Osteoblast (primary cell): Measurements from ENCODE around the gene RIC1. TPM values are rescaled to one million over a fixed set of nuclear protein-coding genes. Genes with fewer than 3 reads are reported as not detected.

ENCODE experiments used
- DNase-seq: peaks from one replicate; pipeline ENCODE4 v3.0.0; 2011; ENCODE audit warnings: low spot score, mixed read lengths; ENCODE audit not compliant: insufficient read length; ENCODE audit errors: missing footprints
- H2AFZ ChIP-seq: 2 replicates; pipeline ENCODE4 v1.6.0; 2011; ENCODE audit warnings: mild to moderate bottlenecking, low read length
- H3K27ac ChIP-seq: 2 replicates; pipeline ENCODE4 v1.5.1; 2011; ENCODE audit warnings: mild to moderate bottlenecking, low read depth, low read length, moderate library complexity
- H3K27me3 ChIP-seq: 2 replicates; pipeline ENCODE4 v1.6.0; 2012; ENCODE audit warnings: mild to moderate bottlenecking, control low read depth, inconsistent platforms, low read length, moderate library complexity; ENCODE audit not compliant: insufficient read depth
- H3K36me3 ChIP-seq: 2 replicates; pipeline ENCODE4 v1.5.1; 2011; ENCODE audit warnings: mild to moderate bottlenecking, low read length, control low read depth, moderate library complexity; ENCODE audit not compliant: insufficient read depth
- H3K4me1 ChIP-seq: 2 replicates; pipeline ENCODE4 v1.5.1; 2011; ENCODE audit warnings: mild to moderate bottlenecking, low read length, control low read depth, moderate library complexity; ENCODE audit not compliant: insufficient read depth
- H3K4me2 ChIP-seq: 2 replicates; pipeline ENCODE4 v1.6.0; 2011; ENCODE audit warnings: mild to moderate bottlenecking, low read length; ENCODE audit not compliant: insufficient read depth
- H3K4me3 ChIP-seq: fragments of 200-600 bp; sonication (generic); 3 replicates; pipeline ENCODE4 v1.5.1; 2012; ENCODE audit warnings: mild to moderate bottlenecking, low read length, inconsistent platforms; ENCODE audit not compliant: insufficient read depth
- H3K79me2 ChIP-seq: 2 replicates; pipeline ENCODE4 v1.6.0; 2012; ENCODE audit warnings: mild to moderate bottlenecking, low read length, control low read depth, inconsistent platforms; ENCODE audit not compliant: insufficient read depth
- H3K9me3 ChIP-seq: 2 replicates; pipeline ENCODE4 v1.5.1; 2011; ENCODE audit warnings: low read depth, low read length, control low read depth
- H4K20me1 ChIP-seq: 2 replicates; pipeline ENCODE4 v1.6.0; 2012; ENCODE audit warnings: mild to moderate bottlenecking, low read length, control low read depth; ENCODE audit not compliant: insufficient read depth
- CTCF ChIP-seq: IDR thresholded peaks from 2 replicates; pipeline ENCODE4 v1.5.1; 2011; ENCODE audit warnings: mild to moderate bottlenecking, low read depth, low read length, moderate library complexity; ENCODE audit errors: extremely low read depth
- total RNA-seq: library from RNA; depleted of rRNA; stranded (reverse); fragments of >200 nt; gene quantifications from 2 replicates; pipeline ENCODE4 v1.2.3, GENCODE V29; 2012

The RIC1 gene
- total RNA-seq, 1 donor = 51.4 TPM

GRCh38 chr9:5805478-5805877 lies 176.6 kb downstream of the RIC1 start:
- no peak overlapping the region for H3K27ac ChIP-seq
- H3K9me3 ChIP-seq = no peaks in the 10 kb centered on the region
- H4K20me1 ChIP-seq = no peaks in the 10 kb centered on the region
- no peak for TF ChIP-seq CTCF
- no peak for DNase-seq
- no peaks in the 10 kb centered on the region for H3K27me3 ChIP-seq
- no peak overlapping the region for H3K4me3 ChIP-seq
- H2AFZ ChIP-seq = no peak overlapping the region
- no peaks in the 10 kb centered on the region for H3K79me2 ChIP-seq
- H3K4me1 ChIP-seq = peaks cover 4% of the 10 kb centered on the region
- H3K36me3 ChIP-seq = no peaks in the 10 kb centered on the region
- no peak overlapping the region for H3K4me2 ChIP-seq

DNA sequence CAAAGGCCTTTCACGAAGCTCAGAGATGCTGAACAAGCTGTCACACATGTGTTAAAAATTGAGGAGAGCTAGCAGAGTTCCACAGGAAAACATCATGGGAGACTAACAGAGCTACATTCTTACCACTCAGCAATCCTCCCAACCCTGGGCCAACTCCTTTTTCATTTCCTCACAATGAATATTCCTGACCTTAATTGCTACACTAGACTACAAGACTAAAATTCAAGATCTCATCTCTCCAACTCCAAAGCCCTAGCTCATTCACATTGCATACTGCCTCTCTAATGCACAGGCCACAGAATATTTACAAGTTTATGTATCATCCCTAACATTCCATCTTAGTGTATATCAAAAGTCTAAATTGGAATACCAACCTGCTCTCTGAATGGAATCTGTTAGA lies 182.8 kb downstream of the RIC1 start:
- H3K27ac ChIP-seq = no peak overlapping the region
- no peaks in the 10 kb centered on the region for H4K20me1 ChIP-seq
- no peaks in the 10 kb centered on the region for H3K36me3 ChIP-seq
- no peak overlapping the region for H3K4me3 ChIP-seq
- H2AFZ ChIP-seq = no peak overlapping the region
- H3K79me2 ChIP-seq = no peaks in the 10 kb centered on the region
- H3K9me3 ChIP-seq = no peaks in the 10 kb centered on the region
- no peaks in the 10 kb centered on the region for H3K27me3 ChIP-seq
- no peak for TF ChIP-seq CTCF
- no peaks in the 10 kb centered on the region for H3K4me1 ChIP-seq
- no peak overlapping the region for H3K4me2 ChIP-seq
- DNase-seq = no peak

DNA sequence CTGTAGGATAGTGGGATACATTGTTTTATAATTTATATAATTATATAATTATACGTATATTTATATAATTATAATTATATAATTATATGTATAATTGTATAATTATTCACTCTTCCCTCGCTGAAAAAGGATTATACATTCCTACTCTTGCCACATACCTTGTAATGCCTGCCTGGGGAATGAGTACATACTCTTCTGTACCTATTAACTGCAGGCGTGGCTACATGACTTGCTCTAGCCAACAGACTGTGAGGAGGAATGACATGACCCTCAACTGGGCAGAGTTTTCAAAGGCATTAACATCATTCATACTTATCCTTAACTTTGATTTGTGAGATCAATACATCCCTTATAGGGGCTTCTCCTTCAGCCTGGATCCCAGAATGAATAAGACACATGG lies 184.9 kb downstream of the RIC1 start:
- no peaks in the 10 kb centered on the region for H3K27me3 ChIP-seq

GRCh38 chr9:5815461-5815860 lies 186.6 kb downstream of the RIC1 start:
- H3K27me3 ChIP-seq = no peaks in the 10 kb centered on the region
- no peaks in the 10 kb centered on the region for H3K79me2 ChIP-seq
- no peak overlapping the region for H3K4me2 ChIP-seq
- no peaks in the 10 kb centered on the region for H3K4me1 ChIP-seq
- no peak for DNase-seq
- no peaks in the 10 kb centered on the region for H3K36me3 ChIP-seq
- H3K27ac ChIP-seq = no peak overlapping the region
- TF ChIP-seq CTCF = no peak
- H3K9me3 ChIP-seq = no peaks in the 10 kb centered on the region
- no peak overlapping the region for H2AFZ ChIP-seq
- no peak overlapping the region for H3K4me3 ChIP-seq
- no peaks in the 10 kb centered on the region for H4K20me1 ChIP-seq

More for the DNA sequence above, 184.9 kb downstream of the RIC1 start:
- no peak overlapping the region for H3K27ac ChIP-seq
- no peaks in the 10 kb centered on the region for H3K4me1 ChIP-seq
- H4K20me1 ChIP-seq = no peaks in the 10 kb centered on the region
- no peak overlapping the region for H3K4me2 ChIP-seq
- no peak overlapping the region for H2AFZ ChIP-seq
- H3K4me3 ChIP-seq = no peak overlapping the region
- H3K9me3 ChIP-seq = no peaks in the 10 kb centered on the region
- H3K79me2 ChIP-seq = no peaks in the 10 kb centered on the region
- TF ChIP-seq CTCF = no peak
- no peak for DNase-seq
- H3K36me3 ChIP-seq = no peaks in the 10 kb centered on the region
